Tibial nerve (tissue), 4 donors: ENCODE data around the gene CXXC1. TPM values are rescaled to one million over a fixed set of nuclear protein-coding genes. Genes with fewer than 3 reads are reported as not detected.

Experiments used
- DNase-seq, 2 donors: peaks; one replicate each; pipeline ENCODE4 v3.0.0-alpha.2; 2019; ENCODE audit warnings: low spot score in 2 of 2
- H3K27ac ChIP-seq, 4 donors: fragments of 200-600 bp; sonication (generic) in 3 of 4; one replicate each; pipeline ENCODE4 v1.5.1; 2017 to 2019; ENCODE audit warnings: mild to moderate bottlenecking in 1 of 4
- H3K27me3 ChIP-seq, 2 donors: fragments of 200-600 bp; sonication (generic) in 1 of 2; one replicate each; pipeline versions ENCODE4 v1.5.1 to v1.6.0; 2017 to 2019
- H3K36me3 ChIP-seq, 3 donors: fragments of 200-600 bp; sonication (generic); one replicate each; pipeline ENCODE4 v1.5.1; 2018 to 2019
- H3K4me1 ChIP-seq, 4 donors: fragments of 200-600 bp; sonication (generic) in 3 of 4; one replicate each; pipeline ENCODE4 v1.5.1; 2017 to 2019
- H3K4me3 ChIP-seq, 4 donors: fragments of 200-600 bp; sonication (generic) in 3 of 4; one replicate each; pipeline ENCODE4 v1.5.1; 2017 to 2019; ENCODE audit warnings: mild to moderate bottlenecking in 1 of 4, moderate library complexity in 1 of 4
- H3K9me3 ChIP-seq, 4 donors: fragments of 200-600 bp; sonication (generic) in 3 of 4; one replicate each; pipeline ENCODE4 v1.5.1; 2017 to 2019
- EP300 ChIP-seq, 2 donors: sonication (generic); formaldehyde crosslinking; IDR thresholded peaks; one replicate each; pipeline ENCODE4 v1.6.1; 2017; ENCODE audit warnings: antibody characterized with exemption in 2 of 2, mild to moderate bottlenecking in 1 of 2
- POLR2A ChIP-seq, 2 donors: fragments of 450-650 bp; IDR thresholded peaks; one replicate each; pipeline ENCODE4 v1.6.1; 2017; ENCODE audit warnings: antibody characterized with exemption in 2 of 2, mild to moderate bottlenecking in 2 of 2, moderate library complexity in 2 of 2
- WGBS, 2 donors: methylation state at CpG; one replicate each; pipeline ENCODE4 v1.1.5; 2018; 5-methylcytosine and 5-hydroxymethylcytosine counted together
- small RNA-seq: library from RNA; depleted of rRNA; stranded (forward); fragments of <200 nt; gene quantifications from one replicate; pipeline ENCODE3, GENCODE V24; 2016
- total RNA-seq, 4 donors: library from RNA; depleted of rRNA; stranded (reverse); fragments of >200 nt; gene quantifications; one replicate each; pipeline ENCODE4 v1.1.0, GENCODE V29; 2016

The CXXC1 gene
- total RNA-seq, 4 donors from 2014 or later = 73.9 to 131 (median 81.6) TPM

DNA sequence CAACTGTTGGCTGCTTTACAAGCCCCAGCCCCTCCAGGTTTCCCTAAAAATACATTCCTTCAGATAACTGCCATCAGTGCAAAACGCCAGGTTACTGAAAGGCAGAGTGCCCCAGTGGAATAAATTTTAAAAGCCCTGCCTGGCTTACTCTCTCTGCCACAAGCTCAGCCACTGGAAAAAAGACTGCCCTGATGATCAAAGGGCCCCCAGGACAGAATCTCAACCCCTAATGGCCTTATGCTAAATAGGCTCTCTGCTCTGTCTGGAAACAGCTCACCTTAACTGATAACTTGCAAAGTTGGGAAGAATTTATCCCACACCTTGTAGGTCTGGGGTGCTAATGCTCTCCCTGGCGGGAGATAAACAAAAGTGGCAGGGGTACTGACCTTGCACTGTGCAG lies 55.1 kb downstream of the CXXC1 start:
- Histone ChIP-seq H3K4me3 (no peak overlapping the region), H3K9me3 (no peaks in the 10 kb centered on the region), H3K27me3 (no peaks in the 10 kb centered on the region), H3K27ac (no peak overlapping the region), H3K36me3 (peaks cover 0 to 8% (median 0%) of the 10 kb centered on the region in 3 donors), H3K4me1 (no peaks in the 10 kb centered on the region)
- no peak for TF ChIP-seq EP300 (IDR thresholded peaks at IDR 0.05)
- TF ChIP-seq POLR2A (IDR thresholded peaks at IDR 0.05) = no peak
- DNase-seq = no peak
- WGBS, 2 donors = 40 to 41% methylated on average over 2 of the region's 2 CpGs

Small RNA genes lying within 50 kb of the gene (small RNA-seq; reads per million reads assigned to genes)
- not detected for gene RNA5SP458

Other genes starting within 250 kb of the CXXC1 start
- gene MYO5B, start 92.5 kb downstream of the CXXC1 start, total RNA-seq = 10 to 100 TPM in 2 of 4 donors, 1 to 10 TPM in 2; 6.3 to 35.2 (median 10.2) TPM
- gene CFAP53, start 21.2 kb downstream of the CXXC1 start, total RNA-seq = 1 to 10 TPM; 1.5 to 1.7 (median 1.6) TPM
- gene MBD1, start 6.2 kb downstream of the CXXC1 start, total RNA-seq = 100 to 1,000 TPM in 1 of 4 donors, 10 to 100 TPM in 3; 69.3 to 103 (median 85.7) TPM
- gene SKA1, start 87.4 kb upstream of the CXXC1 start, total RNA-seq = not detected